NCI-H128 (cell line): Measurements from ENCODE around the gene KRTAP10-4.
"Not testable (repeated sequence)": the region's sequence is repeated elsewhere in the genome, so short reads cannot be mapped to it uniquely, and the experiment has no call there.

Source experiments
- DNase-seq: peaks from one replicate; lab custom pipeline; 2025; ENCODE audit not compliant: unreplicated experiment; lab: John Stamatoyannopoulos, UW

The KRTAP10-4 gene

GRCh38 chr21:44578371-44579055, 5.0 kb downstream of the KRTAP10-4 start:
- DNase-seq = no peak

GRCh38 chr21:44579056-44579832, 5.7 kb downstream of the KRTAP10-4 start:
- DNase-seq = no peak

- no peak for DNase-seq
Measured at GRCh38 chr21:44579833-44580144, 6.3 kb downstream of the KRTAP10-4 start.

- not testable (repeated sequence) for DNase-seq
Measured at GRCh38 chr21:44580231-44580821, 6.8 kb downstream of the KRTAP10-4 start, which contains the start of gene KRTAP10-5. KRTAP10-5 (minus strand) TSS chr21:44580604; CDS start chr21:44580578, 26 bp downstream.

- no peak for DNase-seq
Measured at GRCh38 chr21:44581158-44581557, 7.6 kb downstream of the KRTAP10-4 start.

GRCh38 chr21:44582055-44582454, 8.5 kb downstream of the KRTAP10-4 start:
- DNase-seq = no peak

- DNase-seq = no peak
Measured at GRCh38 chr21:44583089-44583799, 9.7 kb downstream of the KRTAP10-4 start.

GRCh38 chr21:44583800-44584147, 10.2 kb downstream of the KRTAP10-4 start:
- DNase-seq = no peak

GRCh38 chr21:44585892-44586291, 12.4 kb downstream of the KRTAP10-4 start:
- no peak for DNase-seq

GRCh38 chr21:44589094-44589493, 15.6 kb downstream of the KRTAP10-4 start:
- no peak for DNase-seq

- DNase-seq = no peak
Measured at GRCh38 chr21:44589586-44590305, 16.2 kb downstream of the KRTAP10-4 start.

GRCh38 chr21:44590311-44590721, 16.8 kb downstream of the KRTAP10-4 start:
- DNase-seq = no peak

- DNase-seq = not testable (repeated sequence)
Measured at GRCh38 chr21:44590897-44591800, 17.6 kb downstream of the KRTAP10-4 start.

- not testable (repeated sequence) for DNase-seq
Measured at GRCh38 chr21:44591801-44592130, 18.2 kb downstream of the KRTAP10-4 start.

- no peak for DNase-seq
Measured at GRCh38 chr21:44592446-44593311, 19.1 kb downstream of the KRTAP10-4 start, which contains the start of gene KRTAP10-6. KRTAP10-6 (minus strand) TSS chr21:44592505; CDS start chr21:44592484, 21 bp downstream.

GRCh38 chr21:44593598-44594405, 20.3 kb downstream of the KRTAP10-4 start:
- DNase-seq = no peak

GRCh38 chr21:44594406-44594916, 20.9 kb downstream of the KRTAP10-4 start:
- no peak for DNase-seq

GRCh38 chr21:44595524-44595923, 22.0 kb downstream of the KRTAP10-4 start:
- no peak for DNase-seq
